Measurements from ENCODE around the gene CCDC6.

The CCDC6 gene

GRCh38 chr10:59906417-59907202 is at the start of gene CCDC6 (continued):
- TF ChIP-seq PBX3 (CRISPR knock-in tag; IDR thresholded peaks at IDR 0.05) (no peak), ZFP37 (tag by site-specific recombination; IDR thresholded peaks at IDR 0.05) (peak; percentile 93), ZNF558 (tag by site-specific recombination; IDR thresholded peaks at IDR 0.05) (no peak), ZNF521 (tag by site-specific recombination; IDR thresholded peaks at IDR 0.05) (no peak), ZFP69B (tag by site-specific recombination; IDR thresholded peaks at IDR 0.05) (0 out of 2 replicates have a peak, but pooled peaks have one; percentile 36), ZNF561 (tag by site-specific recombination; IDR thresholded peaks at IDR 0.05; ENCODE audit: borderline replicate concordance) (peak; percentile 91; the same call in 1 of the 2 replicates), ZNF10 (tag by site-specific recombination; IDR thresholded peaks at IDR 0.05) (peak; percentile 81), ZNF791 (tag by site-specific recombination; IDR thresholded peaks at IDR 0.05) (no peak), BCL11B (tag by site-specific recombination; IDR thresholded peaks at IDR 0.05; ENCODE audit: low read depth) (peak; percentile 40; the same call in 1 of the 2 replicates), ZNF335 (tag by site-specific recombination; conservative IDR thresholded peaks at IDR 0.05) (peak; percentile 45), SP2 (tag by site-specific recombination; IDR thresholded peaks at IDR 0.05) (peak; percentile 86), HIC1 (tag by site-specific recombination; IDR thresholded peaks at IDR 0.05) (peak; percentile 95), ZNF596 (tag by site-specific recombination; IDR thresholded peaks at IDR 0.05) (no peak), ZNF621 (tag by site-specific recombination; IDR thresholded peaks at IDR 0.05) (no peak), ZNF155 (tag by site-specific recombination; IDR thresholded peaks at IDR 0.05) (no peak), ZBTB8A (tag by site-specific recombination; IDR thresholded peaks at IDR 0.05) (peak; percentile 99), ZNF837 (tag by site-specific recombination; IDR thresholded peaks at IDR 0.05) (no peak), ZNF112 (tag by site-specific recombination; IDR thresholded peaks at IDR 0.05) (no peak), ZNF266 (tag by site-specific recombination; IDR thresholded peaks at IDR 0.05; ENCODE audit: low read depth) (no peak), ZNF747 (tag by site-specific recombination; IDR thresholded peaks at IDR 0.05) (no peak), ZNF449 (tag by site-specific recombination; IDR thresholded peaks at IDR 0.05) (peak; percentile 90), ZNF138 (tag by site-specific recombination; IDR thresholded peaks at IDR 0.05; ENCODE audit: borderline replicate concordance) (no peak), SP3 (tag by site-specific recombination; IDR thresholded peaks at IDR 0.05) (peak; percentile 74), SCRT2 (tag by site-specific recombination; IDR thresholded peaks at IDR 0.05) (peak; percentile 79), ZBTB44 (tag by site-specific recombination; IDR thresholded peaks at IDR 0.05) (0 out of 2 replicates have a peak, but pooled peaks have one; percentile 29), ZBTB21 (tag by site-specific recombination; IDR thresholded peaks at IDR 0.05) (no peak), ZNF391 (tag by site-specific recombination; IDR thresholded peaks at IDR 0.05; ENCODE audit: borderline replicate concordance, low read depth) (0 out of 2 replicates have a peak, but pooled peaks have one; percentile 11), ZNF133 (tag by site-specific recombination; IDR thresholded peaks at IDR 0.05) (no peak), ZBTB20 (tag by site-specific recombination; IDR thresholded peaks at IDR 0.05) (peak; percentile 81; the same call in 1 of the 2 replicates), TSHZ1 (tag by site-specific recombination; IDR thresholded peaks at IDR 0.05; ENCODE audit: borderline replicate concordance) (no peak), ZNF610 (tag by site-specific recombination; IDR thresholded peaks at IDR 0.05; ENCODE audit: borderline replicate concordance) (peak; percentile 95)
